ENCODE results near the gene ASB18.

DNA sequence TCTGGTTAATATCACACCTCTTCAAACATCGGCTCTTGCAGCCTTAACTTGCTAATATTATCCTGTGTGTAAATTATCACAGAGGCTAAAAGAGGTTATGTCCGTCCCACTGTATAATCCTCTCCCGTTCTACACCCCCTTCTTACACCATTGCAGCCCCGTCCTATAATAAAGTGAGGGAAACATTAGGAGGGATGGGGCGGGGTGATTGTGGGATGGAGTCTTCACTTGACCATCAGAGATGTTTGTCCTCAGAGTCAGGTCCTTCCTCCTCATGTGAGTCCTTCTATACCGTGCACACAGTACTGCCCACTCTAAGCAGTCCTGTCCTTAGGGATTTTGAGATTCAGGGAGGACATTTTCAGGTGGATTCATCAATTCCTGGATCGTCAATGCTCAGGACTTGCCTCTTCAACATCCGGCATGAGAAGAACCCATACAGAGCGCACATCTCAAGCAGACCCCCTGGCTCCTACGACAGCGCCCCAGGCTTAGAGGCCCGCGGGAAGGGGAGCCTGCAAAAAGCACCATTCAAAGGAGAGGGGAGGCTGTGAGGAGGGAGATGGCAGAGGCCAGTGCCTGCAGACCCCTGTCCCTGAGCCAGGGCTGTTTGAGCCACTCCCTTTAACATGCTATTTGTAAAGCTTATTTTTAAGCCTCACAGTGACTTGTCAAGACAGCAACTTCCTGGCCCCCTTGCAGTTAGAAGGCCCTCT lies 42.8 kb upstream of the ASB18 start:
- TF ChIP-seq, protein P1, sequence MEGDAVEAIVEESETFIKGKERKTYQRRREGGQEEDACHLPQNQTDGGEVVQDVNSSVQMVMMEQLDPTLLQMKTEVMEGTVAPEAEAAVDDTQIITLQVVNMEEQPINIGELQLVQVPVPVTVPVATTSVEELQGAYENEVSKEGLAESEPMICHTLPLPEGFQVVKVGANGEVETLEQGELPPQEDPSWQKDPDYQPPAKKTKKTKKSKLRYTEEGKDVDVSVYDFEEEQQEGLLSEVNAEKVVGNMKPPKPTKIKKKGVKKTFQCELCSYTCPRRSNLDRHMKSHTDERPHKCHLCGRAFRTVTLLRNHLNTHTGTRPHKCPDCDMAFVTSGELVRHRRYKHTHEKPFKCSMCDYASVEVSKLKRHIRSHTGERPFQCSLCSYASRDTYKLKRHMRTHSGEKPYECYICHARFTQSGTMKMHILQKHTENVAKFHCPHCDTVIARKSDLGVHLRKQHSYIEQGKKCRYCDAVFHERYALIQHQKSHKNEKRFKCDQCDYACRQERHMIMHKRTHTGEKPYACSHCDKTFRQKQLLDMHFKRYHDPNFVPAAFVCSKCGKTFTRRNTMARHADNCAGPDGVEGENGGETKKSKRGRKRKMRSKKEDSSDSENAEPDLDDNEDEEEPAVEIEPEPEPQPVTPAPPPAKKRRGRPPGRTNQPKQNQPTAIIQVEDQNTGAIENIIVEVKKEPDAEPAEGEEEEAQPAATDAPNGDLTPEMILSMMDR (IDR thresholded peaks at IDR 0.05; ENCODE audit: low read length): no peak
- TF ChIP-seq EZH2 (optimal IDR thresholded peaks at IDR 0.05; ENCODE audit: low read depth, low read length) (no peak), EZH2phosphoT487 (IDR thresholded peaks at IDR 0.05; ENCODE audit: low read length) (no peak)
